ENCODE measurements around the gene NEK6.

- TF ChIP-seq, protein P1, sequence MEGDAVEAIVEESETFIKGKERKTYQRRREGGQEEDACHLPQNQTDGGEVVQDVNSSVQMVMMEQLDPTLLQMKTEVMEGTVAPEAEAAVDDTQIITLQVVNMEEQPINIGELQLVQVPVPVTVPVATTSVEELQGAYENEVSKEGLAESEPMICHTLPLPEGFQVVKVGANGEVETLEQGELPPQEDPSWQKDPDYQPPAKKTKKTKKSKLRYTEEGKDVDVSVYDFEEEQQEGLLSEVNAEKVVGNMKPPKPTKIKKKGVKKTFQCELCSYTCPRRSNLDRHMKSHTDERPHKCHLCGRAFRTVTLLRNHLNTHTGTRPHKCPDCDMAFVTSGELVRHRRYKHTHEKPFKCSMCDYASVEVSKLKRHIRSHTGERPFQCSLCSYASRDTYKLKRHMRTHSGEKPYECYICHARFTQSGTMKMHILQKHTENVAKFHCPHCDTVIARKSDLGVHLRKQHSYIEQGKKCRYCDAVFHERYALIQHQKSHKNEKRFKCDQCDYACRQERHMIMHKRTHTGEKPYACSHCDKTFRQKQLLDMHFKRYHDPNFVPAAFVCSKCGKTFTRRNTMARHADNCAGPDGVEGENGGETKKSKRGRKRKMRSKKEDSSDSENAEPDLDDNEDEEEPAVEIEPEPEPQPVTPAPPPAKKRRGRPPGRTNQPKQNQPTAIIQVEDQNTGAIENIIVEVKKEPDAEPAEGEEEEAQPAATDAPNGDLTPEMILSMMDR (IDR thresholded peaks at IDR 0.05; ENCODE audit: poor library complexity) = no peak
- no peak for TF ChIP-seq EZH2phosphoT487 (IDR thresholded peaks at IDR 0.05; ENCODE audit: low read depth, severe bottlenecking, unreplicated experiment)
These were observed 48.5 kb downstream of the NEK6 start for GRCh38 chr9:124306098-124306735.

All from hepatocyte (in vitro differentiated cells).